H9 (cell line): ENCODE measurements around the gene FAM120A. TPM values are rescaled to one million over a fixed set of nuclear protein-coding genes. Genes with fewer than 3 reads are reported as not detected.

Source experiments
- DNase-seq: peaks from one replicate; pipeline ENCODE4 v3.0.0-alpha.2; 2017
- H2AFZ ChIP-seq: one replicate; pipeline ENCODE4 v1.6.1; 2013; ENCODE audit warnings: mild to moderate bottlenecking, low read length, control low read depth, moderate library complexity
- H2AK5ac ChIP-seq: 2 replicates; pipeline ENCODE4 v1.6.1; 2013; ENCODE audit warnings: low read length, control low read depth, mixed read lengths; ENCODE audit not compliant: insufficient read length
- H2BK120ac ChIP-seq: one replicate; pipeline ENCODE4 v1.6.1; 2013; ENCODE audit warnings: low read depth, mild to moderate bottlenecking, low read length, control low read depth, inconsistent platforms; ENCODE audit not compliant: poor library complexity, severe bottlenecking
- H2BK12ac ChIP-seq: 2 replicates; pipeline ENCODE4 v1.6.1; 2013; ENCODE audit warnings: low read length, control low read depth, mixed read lengths, low read depth; ENCODE audit not compliant: insufficient read length
- H2BK15ac ChIP-seq: 2 replicates; pipeline ENCODE4 v1.6.1; 2013; ENCODE audit warnings: low read depth, low read length, control low read depth
- H2BK20ac ChIP-seq: one replicate; pipeline ENCODE4 v1.6.1; 2013; ENCODE audit warnings: low read depth, mild to moderate bottlenecking, low read length, control low read depth, inconsistent platforms; ENCODE audit not compliant: poor library complexity, severe bottlenecking
- H2BK5ac ChIP-seq: 2 replicates; pipeline ENCODE4 v1.6.1; 2013; ENCODE audit warnings: low read length, control low read depth, mixed read lengths; ENCODE audit not compliant: insufficient read length
- H3K14ac ChIP-seq: 2 replicates; pipeline ENCODE4 v1.6.1; 2013; ENCODE audit warnings: low read length, control low read depth; ENCODE audit not compliant: insufficient read depth
- H3K18ac ChIP-seq: 2 replicates; pipeline ENCODE4 v1.6.1; 2013; ENCODE audit warnings: low read depth, mild to moderate bottlenecking, mixed read lengths, low read length, control low read depth; ENCODE audit not compliant: insufficient read length
- H3K23ac ChIP-seq: 2 replicates; pipeline ENCODE4 v1.6.1; 2013; ENCODE audit warnings: low read length, control low read depth, mixed read lengths, low read depth; ENCODE audit not compliant: insufficient read length
- H3K23me2 ChIP-seq: 2 replicates; pipeline ENCODE4 v1.6.1; 2013; ENCODE audit warnings: low read depth, mild to moderate bottlenecking, mixed read lengths, low read length, control low read depth; ENCODE audit not compliant: insufficient read length, poor library complexity, severe bottlenecking
- H3K27ac ChIP-seq: 2 replicates; pipeline ENCODE4 v1.5.1; 2013; ENCODE audit warnings: low read length, control low read depth, mixed read lengths, low read depth; ENCODE audit not compliant: insufficient read length
- H3K27me3 ChIP-seq: 2 replicates; pipeline ENCODE4 v1.6.1; 2013; ENCODE audit warnings: low read length, control low read depth, inconsistent platforms; ENCODE audit not compliant: insufficient read depth
- H3K4ac ChIP-seq: 2 replicates; pipeline ENCODE4 v1.6.1; 2013; ENCODE audit warnings: low read depth, mild to moderate bottlenecking, control low read depth, inconsistent platforms, low read length, moderate library complexity
- H3K4me1 ChIP-seq: 2 replicates; pipeline ENCODE4 v1.6.1; 2013; ENCODE audit warnings: low read length, control low read depth, inconsistent platforms; ENCODE audit not compliant: insufficient read depth
- H3K4me2 ChIP-seq: 2 replicates; pipeline ENCODE4 v1.6.1; 2013; ENCODE audit warnings: low read length, control low read depth, mixed read lengths; ENCODE audit not compliant: insufficient read length, insufficient read depth
- H3K56ac ChIP-seq: 2 replicates; pipeline ENCODE4 v1.6.1; 2013; ENCODE audit warnings: low read depth, mild to moderate bottlenecking, mixed read lengths, low read length, control low read depth; ENCODE audit not compliant: insufficient read length
- H3K79me1 ChIP-seq: 2 replicates; pipeline ENCODE4 v1.6.1; 2013; ENCODE audit warnings: low read depth, mild to moderate bottlenecking, moderate library complexity, low read length, control low read depth, inconsistent platforms; ENCODE audit not compliant: insufficient read depth, poor library complexity, severe bottlenecking
- H3K79me2 ChIP-seq: 2 replicates; pipeline ENCODE4 v1.6.1; 2013; ENCODE audit warnings: low read length, control low read depth, inconsistent platforms; ENCODE audit not compliant: insufficient read depth
- H3K9ac ChIP-seq: 2 replicates; pipeline ENCODE4 v1.6.1; 2013; ENCODE audit warnings: low read length, control low read depth, mixed read lengths; ENCODE audit not compliant: insufficient read length; ENCODE audit errors: extremely low read depth
- H3K9me3 ChIP-seq: one replicate; pipeline ENCODE4 v1.6.1; 2013; ENCODE audit warnings: low read depth, low read length, inconsistent platforms; ENCODE audit not compliant: control insufficient read depth
- H3T11ph ChIP-seq: one replicate; pipeline ENCODE4 v1.6.1; 2013; ENCODE audit warnings: mild to moderate bottlenecking, low read length, control low read depth, inconsistent platforms
- H4K20me1 ChIP-seq: one replicate; pipeline ENCODE4 v1.6.1; 2013; ENCODE audit not compliant: control insufficient read depth, insufficient read length, insufficient read depth
- H4K5ac ChIP-seq: 2 replicates; pipeline ENCODE4 v1.6.1; 2013; ENCODE audit warnings: low read depth, mild to moderate bottlenecking, mixed read lengths, low read length, control low read depth; ENCODE audit not compliant: insufficient read length
- H4K8ac ChIP-seq: replicated peaks from 2 replicates; pipeline ENCODE4 v1.6.1; 2013; ENCODE audit warnings: low read length, control low read depth, mixed read lengths, low read depth; ENCODE audit not compliant: insufficient read length
- H4K91ac ChIP-seq: 2 replicates; pipeline ENCODE4 v1.6.1; 2013; ENCODE audit warnings: low read depth, mild to moderate bottlenecking, moderate library complexity, mixed read lengths, low read length, control low read depth; ENCODE audit not compliant: insufficient read length
- H3K27ac Mint-ChIP-seq, 3 experiments: 2 replicates in 2 of 3; 3 replicates in 1 of 3; pipeline ENCODE4 v1.8.0; 2020 to 2021; ENCODE audit warnings: mixed read lengths in 3 of 3, mild to moderate bottlenecking in 1 of 3, moderate library complexity in 1 of 3
- H3K27me3 Mint-ChIP-seq: 2 replicates; pipeline ENCODE4 v1.8.0; 2021; ENCODE audit warnings: low read depth, mild to moderate bottlenecking, moderate library complexity, mixed read lengths
- H3K36me3 Mint-ChIP-seq, 3 experiments: 2 replicates in 2 of 3; 3 replicates in 1 of 3; pipeline ENCODE4 v1.8.0; 2020 to 2021; ENCODE audit warnings: low read depth in 3 of 3, mixed read lengths in 3 of 3; ENCODE audit not compliant: insufficient read depth in 1 of 3
- H3K4me1 Mint-ChIP-seq, 2 experiments: 2 replicates each; pipeline ENCODE4 v1.8.0; 2020; ENCODE audit warnings: mixed read lengths in 2 of 2
- H3K4me3 Mint-ChIP-seq, 2 experiments: 2 replicates in 1 of 2; 3 replicates in 1 of 2; pipeline ENCODE4 v1.8.0; 2020 to 2021; ENCODE audit warnings: mild to moderate bottlenecking in 2 of 2, mixed read lengths in 2 of 2, moderate library complexity in 1 of 2
- H3K9me3 Mint-ChIP-seq, 2 experiments: 2 replicates in 1 of 2; 3 replicates in 1 of 2; pipeline ENCODE4 v1.8.0; 2020; ENCODE audit warnings: mild to moderate bottlenecking in 2 of 2, mixed read lengths in 2 of 2, moderate library complexity in 1 of 2
- WGBS: extraction: QIAGEN DNeasy Blood & Tissue Kit; methylation state at CpG from one replicate; pipeline ENCODE4 v1.1.7; 2013; ENCODE audit warnings: missing lambda C conversion rate, low lambda C conversion rate, mixed read lengths; ENCODE audit not compliant: insufficient read length; ENCODE audit errors: extremely low coverage; 5-methylcytosine and 5-hydroxymethylcytosine counted together
- total RNA-seq: library from RNA; stranded (reverse); gene quantifications from 2 replicates; pipeline ENCODE4 v1.2.1, GENCODE V29; 2021
- TF ChIP-seq, protein P1 (sequence below): fragments of 200-600 bp; sonication (generic); conservative IDR thresholded peaks from 3 replicates; pipeline ENCODE4 v1.8.0; 2021; ENCODE audit warnings: antibody characterized with exemption, mild to moderate bottlenecking

Gene FAM120A
- total RNA-seq, 1 experiment from 2014 or later, result 57.7 TPM

DNA sequence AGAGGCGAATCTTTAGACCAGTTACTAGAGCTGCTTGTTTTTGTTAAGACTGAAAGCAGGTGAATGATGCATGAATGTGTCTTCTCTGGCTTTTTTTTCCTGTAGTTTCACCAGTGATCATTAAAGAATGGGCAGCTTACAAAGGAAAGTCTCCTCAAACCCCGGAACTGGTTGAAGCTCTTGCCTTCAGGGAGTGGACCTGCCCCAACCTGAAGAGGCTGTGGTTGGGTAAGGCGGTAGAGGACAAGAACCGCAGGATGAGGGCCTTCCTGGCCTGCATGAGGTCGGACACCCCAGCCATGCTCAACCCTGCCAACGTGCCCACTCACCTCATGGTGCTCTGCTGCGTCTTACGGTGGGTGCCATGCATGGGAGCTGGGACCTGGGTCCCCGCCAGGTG is 91.6 kb downstream of the FAM120A start:
- Histone ChIP-seq H3T11ph (no peak overlapping the region), H2BK15ac (no peak overlapping the region), H2BK120ac (no peak overlapping the region), H3K9ac (no peak overlapping the region), H4K91ac (no peak overlapping the region), H2AFZ (no peak overlapping the region), H2BK20ac (no peak overlapping the region), H3K9me3 (no peaks in the 10 kb centered on the region), H3K14ac (no peak overlapping the region), H3K18ac (no peak overlapping the region), H3K79me2 (no peaks in the 10 kb centered on the region), H4K5ac (no peak overlapping the region), H3K4me2 (no peak overlapping the region), H3K27me3 (no peaks in the 10 kb centered on the region), H3K4ac (no peak overlapping the region), H4K8ac (no peak overlapping the region), H2AK5ac (no peak overlapping the region), H3K56ac (no peak overlapping the region), H4K20me1 (no peaks in the 10 kb centered on the region), H2BK5ac (no peak overlapping the region), H2BK12ac (no peak overlapping the region), H3K23ac (no peak overlapping the region), H3K23me2 (no peaks in the 10 kb centered on the region), H3K27ac (no peak overlapping the region), H3K4me1 (no peaks in the 10 kb centered on the region; the same call in 1 of the 2 replicates), H3K79me1 (no peaks in the 10 kb centered on the region)
- no peak for DNase-seq
- H3K4me3 Mint-ChIP-seq, result no peak overlapping the region
- no peaks in the 10 kb centered on the region for H3K27me3 Mint-ChIP-seq
- TF ChIP-seq, protein P1, sequence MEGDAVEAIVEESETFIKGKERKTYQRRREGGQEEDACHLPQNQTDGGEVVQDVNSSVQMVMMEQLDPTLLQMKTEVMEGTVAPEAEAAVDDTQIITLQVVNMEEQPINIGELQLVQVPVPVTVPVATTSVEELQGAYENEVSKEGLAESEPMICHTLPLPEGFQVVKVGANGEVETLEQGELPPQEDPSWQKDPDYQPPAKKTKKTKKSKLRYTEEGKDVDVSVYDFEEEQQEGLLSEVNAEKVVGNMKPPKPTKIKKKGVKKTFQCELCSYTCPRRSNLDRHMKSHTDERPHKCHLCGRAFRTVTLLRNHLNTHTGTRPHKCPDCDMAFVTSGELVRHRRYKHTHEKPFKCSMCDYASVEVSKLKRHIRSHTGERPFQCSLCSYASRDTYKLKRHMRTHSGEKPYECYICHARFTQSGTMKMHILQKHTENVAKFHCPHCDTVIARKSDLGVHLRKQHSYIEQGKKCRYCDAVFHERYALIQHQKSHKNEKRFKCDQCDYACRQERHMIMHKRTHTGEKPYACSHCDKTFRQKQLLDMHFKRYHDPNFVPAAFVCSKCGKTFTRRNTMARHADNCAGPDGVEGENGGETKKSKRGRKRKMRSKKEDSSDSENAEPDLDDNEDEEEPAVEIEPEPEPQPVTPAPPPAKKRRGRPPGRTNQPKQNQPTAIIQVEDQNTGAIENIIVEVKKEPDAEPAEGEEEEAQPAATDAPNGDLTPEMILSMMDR, result no peak
- no peak overlapping the region for H3K27ac Mint-ChIP-seq
- H3K9me3 Mint-ChIP-seq, result no peaks in the 10 kb centered on the region
- WGBS, result no CpG with 5 or more reads among the region's 9 CpGs
- peaks cover 26 to 57% (median 26%) of the 10 kb centered on the region in 3 experiments; a peak in 6 of 7 replicates for H3K36me3 Mint-ChIP-seq
- peaks cover 9 to 15% of the 10 kb centered on the region in 2 experiments for H3K4me1 Mint-ChIP-seq
